Measurements from ENCODE around the gene SCN8A.

Gene SCN8A

GRCh38 chr12:51700887-51701286 is 109.9 kb downstream of the SCN8A start:
- FAIRE-seq: no peak
- DNase-seq (ENCODE audit: insufficient read length, low spot score): no peak

GRCh38 chr12:51702587-51702986 is 111.6 kb downstream of the SCN8A start:
- no peak for DNase-seq (ENCODE audit: insufficient read length, low spot score)
- FAIRE-seq: no peak

- DNase-seq (ENCODE audit: insufficient read length, low spot score) (no peak), FAIRE-seq (no peak)
Measured at GRCh38 chr12:51705450-51705849, 114.4 kb downstream of the SCN8A start.

- DNase-seq (ENCODE audit: insufficient read length, low spot score) (no peak), FAIRE-seq (no peak)
Measured at GRCh38 chr12:51706206-51706605, 115.2 kb downstream of the SCN8A start.

- no peak for DNase-seq (ENCODE audit: insufficient read length, low spot score)
- no peak for FAIRE-seq
Measured at GRCh38 chr12:51714666-51715065, 123.6 kb downstream of the SCN8A start.

- DNase-seq (ENCODE audit: insufficient read length, low spot score) (no peak), FAIRE-seq (no peak)
Measured at GRCh38 chr12:51717326-51717925, 126.4 kb downstream of the SCN8A start.

GRCh38 chr12:51721282-51721940 is 130.4 kb downstream of the SCN8A start:
- FAIRE-seq (no peak), DNase-seq (ENCODE audit: insufficient read length, low spot score) (no peak)

GRCh38 chr12:51722431-51722830 is 131.4 kb downstream of the SCN8A start:
- DNase-seq (ENCODE audit: insufficient read length, low spot score): no peak
- no peak for FAIRE-seq

GRCh38 chr12:51726161-51726560 is 135.1 kb downstream of the SCN8A start:
- DNase-seq (ENCODE audit: insufficient read length, low spot score) (no peak), FAIRE-seq (no peak)

- DNase-seq (ENCODE audit: insufficient read length, low spot score) (no peak), FAIRE-seq (no peak)
Measured at GRCh38 chr12:51726931-51727330, 135.9 kb downstream of the SCN8A start.

- no peak for FAIRE-seq
- no peak for DNase-seq (ENCODE audit: insufficient read length, low spot score)
Measured at GRCh38 chr12:51729331-51729730, 138.3 kb downstream of the SCN8A start.

- DNase-seq (ENCODE audit: insufficient read length, low spot score) (no peak), FAIRE-seq (no peak)
Measured at GRCh38 chr12:51730745-51731144, 139.7 kb downstream of the SCN8A start.

- no peak for FAIRE-seq
- no peak for DNase-seq (ENCODE audit: insufficient read length, low spot score)
Measured at GRCh38 chr12:51740536-51740935, 149.5 kb downstream of the SCN8A start.

- FAIRE-seq (no peak), DNase-seq (ENCODE audit: insufficient read length, low spot score) (no peak)
Measured at GRCh38 chr12:51744235-51744634, 153.2 kb downstream of the SCN8A start.

- no peak for FAIRE-seq
- no peak for DNase-seq (ENCODE audit: insufficient read length, low spot score)
Measured at GRCh38 chr12:51744957-51745356, 153.9 kb downstream of the SCN8A start.

- FAIRE-seq (no peak), DNase-seq (ENCODE audit: insufficient read length, low spot score) (no peak)
Measured at GRCh38 chr12:51746416-51746815, 155.4 kb downstream of the SCN8A start.

GRCh38 chr12:51748235-51748634 is 157.2 kb downstream of the SCN8A start:
- FAIRE-seq (no peak), DNase-seq (ENCODE audit: insufficient read length, low spot score) (no peak)

GRCh38 chr12:51749206-51749985 is 158.4 kb downstream of the SCN8A start:
- FAIRE-seq (no peak), DNase-seq (ENCODE audit: insufficient read length, low spot score) (no peak)

- FAIRE-seq (no peak), DNase-seq (ENCODE audit: insufficient read length, low spot score) (no peak)
Measured at GRCh38 chr12:51749986-51750317, 158.9 kb downstream of the SCN8A start.

- no peak for DNase-seq (ENCODE audit: insufficient read length, low spot score)
- no peak for FAIRE-seq
Measured at GRCh38 chr12:51751661-51752060, 160.6 kb downstream of the SCN8A start.

GRCh38 chr12:51752234-51752889 is 161.3 kb downstream of the SCN8A start:
- no peak for DNase-seq (ENCODE audit: insufficient read length, low spot score)
- FAIRE-seq: no peak
